ENCODE data around the gene SCD5.

Gene SCD5

DNA sequence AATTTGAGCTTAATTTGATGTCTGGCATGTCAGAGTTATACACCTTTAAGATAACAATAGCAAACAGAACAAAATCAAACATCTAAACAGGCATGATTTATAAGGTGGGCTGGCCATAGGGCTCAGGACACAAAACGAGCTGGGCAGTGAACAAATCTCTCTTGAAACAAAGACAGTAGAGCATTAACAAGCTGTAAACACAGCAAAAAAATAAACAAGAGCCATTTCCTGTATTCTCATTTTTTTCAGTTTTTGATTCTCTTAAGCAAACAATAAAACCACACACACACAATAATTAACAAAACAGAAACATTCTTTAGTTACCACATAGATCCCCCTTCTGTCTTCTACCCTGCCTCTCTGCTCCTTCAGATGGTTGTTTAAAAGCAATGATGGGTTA is 168.5 kb downstream of the SCD5 start:
- no peak for DNase-seq (ENCODE audit: low spot score)

DNA sequence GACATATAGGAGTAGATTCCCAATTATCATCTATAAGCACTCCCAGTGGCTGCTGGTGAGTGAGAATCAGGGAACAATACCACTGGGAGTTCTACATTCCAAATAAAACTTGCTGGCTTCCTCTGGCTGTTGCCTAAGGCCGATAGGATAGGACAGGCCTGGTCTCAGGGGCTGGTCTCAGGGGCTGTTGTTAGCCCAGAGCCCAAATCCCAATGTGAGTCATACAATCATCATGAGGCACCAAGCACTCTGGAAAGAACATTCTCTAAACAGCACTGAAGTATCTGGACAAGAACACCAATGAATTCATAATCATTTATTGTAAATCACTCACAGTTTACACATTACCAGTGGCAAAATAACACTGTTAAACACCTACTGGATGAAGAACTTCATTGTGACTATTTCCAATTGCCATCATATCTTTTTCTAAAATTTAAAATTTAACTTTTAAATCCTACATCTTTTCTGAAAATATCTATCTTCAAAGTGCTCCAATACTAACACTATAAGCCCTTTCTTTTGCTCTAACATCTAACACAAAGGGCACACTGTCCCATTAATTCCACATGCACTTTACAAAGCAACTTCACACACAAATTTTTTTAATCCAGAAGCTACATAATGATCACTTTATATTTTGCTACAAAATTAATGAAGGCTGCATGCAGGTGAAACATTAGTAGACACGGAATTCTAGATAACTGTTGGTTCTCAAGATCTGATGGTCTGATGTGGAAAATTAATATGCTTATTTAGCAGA is 169.2 kb downstream of the SCD5 start:
- no peak for DNase-seq (ENCODE audit: low spot score)

DNA sequence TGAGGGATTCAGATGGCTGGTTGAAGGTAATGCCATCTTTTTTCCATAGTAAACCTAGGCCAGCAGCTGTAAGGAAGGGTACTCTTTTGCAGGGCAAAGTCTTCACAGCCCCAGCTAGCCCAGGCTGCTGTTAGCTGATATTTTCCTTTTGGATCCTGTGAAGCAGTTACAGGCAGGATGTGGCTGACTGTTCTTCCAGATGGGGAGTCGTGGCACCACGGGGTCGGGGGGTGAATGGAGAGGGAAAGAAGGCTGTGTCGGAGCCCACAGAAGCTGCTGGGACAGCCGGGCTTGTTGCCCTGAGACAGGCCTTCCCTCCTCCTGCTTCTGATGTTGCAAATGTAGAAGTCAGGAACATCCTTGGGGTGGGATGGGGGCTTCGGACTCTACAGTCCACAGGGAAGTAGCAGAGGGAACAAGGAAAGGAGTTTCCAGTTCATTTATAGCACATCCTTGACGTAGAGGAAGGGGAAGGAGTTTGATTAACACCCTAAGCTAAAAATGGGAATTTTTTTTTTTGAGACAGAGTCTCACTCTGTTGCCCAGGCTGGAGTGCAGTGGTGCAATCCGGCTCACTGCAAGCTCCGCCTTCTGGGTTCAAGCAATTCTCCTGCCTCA is 172.2 kb downstream of the SCD5 start:
- no peak for DNase-seq (ENCODE audit: low spot score)

DNA sequence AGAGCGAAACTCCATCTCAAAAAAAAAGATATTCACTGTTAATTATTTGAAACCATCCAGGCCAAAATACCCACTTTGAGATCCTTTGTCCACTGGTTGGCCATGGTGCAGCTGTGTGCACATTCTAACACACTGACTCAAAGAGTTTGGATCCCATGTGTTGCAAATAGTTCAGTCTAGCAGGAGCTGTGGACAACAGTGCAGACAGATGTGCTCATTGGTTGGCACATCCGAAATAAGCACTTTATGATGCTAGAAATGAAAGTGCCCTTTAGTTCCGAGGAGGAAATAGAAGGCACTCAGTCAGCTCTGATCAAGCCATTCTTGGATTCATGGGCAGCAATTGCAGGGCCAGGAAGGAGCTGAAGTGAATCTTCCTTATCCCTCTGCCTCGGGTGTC is 173.8 kb downstream of the SCD5 start:
- no peak for DNase-seq (ENCODE audit: low spot score)

DNA sequence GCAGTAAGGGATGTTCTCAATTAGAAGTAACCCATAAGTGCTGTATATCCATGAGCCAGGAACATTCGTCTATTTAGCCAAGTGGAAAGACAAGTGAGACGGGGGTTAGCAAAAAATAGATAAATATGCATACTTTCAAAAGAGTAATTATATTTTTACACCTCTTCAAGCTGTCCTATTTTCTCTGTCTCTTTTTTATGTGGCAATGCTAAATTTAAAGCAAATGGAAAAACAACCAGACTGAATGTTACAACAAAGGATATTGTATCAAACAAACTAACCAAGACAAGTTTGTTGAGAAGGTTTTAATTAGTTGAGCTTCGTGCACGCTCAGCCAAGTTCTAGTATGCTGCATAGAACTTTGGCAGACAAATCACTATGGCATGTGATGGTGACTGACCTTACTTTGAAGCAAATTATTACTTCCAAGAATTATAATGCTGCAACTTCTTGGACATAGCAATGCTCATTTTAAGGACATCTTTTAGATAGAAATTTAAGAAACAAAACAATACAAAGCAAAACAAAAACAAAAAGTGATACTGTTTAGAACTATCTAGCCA is 175.4 kb downstream of the SCD5 start:
- no peak for DNase-seq (ENCODE audit: low spot score)

DNA sequence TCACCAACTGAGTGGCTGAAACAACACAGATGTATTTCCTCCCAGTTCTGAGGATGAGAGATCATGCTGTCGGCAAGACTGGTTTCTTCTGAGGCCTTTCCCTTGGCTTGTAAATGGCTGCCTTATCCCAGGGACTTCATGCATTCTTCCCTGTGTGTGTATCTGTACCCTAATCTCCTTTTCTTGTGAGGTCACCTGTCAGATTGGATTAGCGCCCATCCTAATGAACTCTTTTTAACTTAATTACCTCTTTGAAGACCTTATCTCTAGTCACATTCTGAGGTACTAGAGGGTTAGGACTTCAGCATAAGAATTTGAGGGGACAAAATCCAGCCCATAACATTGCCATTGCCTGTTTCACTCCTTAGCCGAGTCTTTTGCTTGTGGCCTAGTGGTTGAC is 177.3 kb downstream of the SCD5 start:
- no peak for DNase-seq (ENCODE audit: low spot score)

GRCh38 chr4:82620126-82620735 is 178.4 kb downstream of the SCD5 start:
- no peak for DNase-seq (ENCODE audit: low spot score)

DNA sequence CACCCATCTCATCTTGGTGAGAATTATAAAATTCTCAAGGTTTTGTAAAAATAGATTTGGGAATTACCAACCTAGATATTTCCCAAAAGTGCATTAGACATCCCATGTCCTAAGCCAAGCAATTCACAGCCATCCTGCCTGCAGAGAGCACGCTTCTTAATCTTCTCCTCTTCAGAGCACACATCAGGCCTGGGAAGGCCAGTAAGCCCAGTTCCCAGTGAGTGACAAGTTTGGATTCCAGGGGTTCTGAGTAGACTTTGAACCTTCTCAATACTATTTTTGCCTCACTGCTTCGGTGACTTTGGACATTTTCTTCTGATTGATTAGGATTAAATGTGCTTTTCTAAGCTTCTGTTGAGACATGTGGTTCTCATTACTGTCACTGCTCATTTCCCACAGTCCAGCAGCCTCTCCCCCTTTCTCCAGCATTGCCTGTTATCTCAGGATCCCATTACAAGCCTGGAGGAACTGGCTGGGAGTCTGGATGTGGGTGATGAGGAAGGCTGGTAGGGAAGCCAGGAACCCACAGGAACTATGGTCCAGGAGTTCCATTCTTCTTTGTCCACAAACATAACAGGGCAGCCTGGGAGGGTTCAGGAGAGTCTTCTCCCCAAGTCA is 180.4 kb downstream of the SCD5 start:
- no peak for DNase-seq (ENCODE audit: low spot score)

- DNase-seq (ENCODE audit: low spot score), result no peak
These were observed 183.7 kb downstream of the SCD5 start for GRCh38 chr4:82614838-82615449.

GRCh38 chr4:82613121-82613520 is 185.5 kb downstream of the SCD5 start:
- DNase-seq (ENCODE audit: low spot score), result no peak

GRCh38 chr4:82611982-82612381 is 186.6 kb downstream of the SCD5 start:
- DNase-seq (ENCODE audit: low spot score), result no peak

DNA sequence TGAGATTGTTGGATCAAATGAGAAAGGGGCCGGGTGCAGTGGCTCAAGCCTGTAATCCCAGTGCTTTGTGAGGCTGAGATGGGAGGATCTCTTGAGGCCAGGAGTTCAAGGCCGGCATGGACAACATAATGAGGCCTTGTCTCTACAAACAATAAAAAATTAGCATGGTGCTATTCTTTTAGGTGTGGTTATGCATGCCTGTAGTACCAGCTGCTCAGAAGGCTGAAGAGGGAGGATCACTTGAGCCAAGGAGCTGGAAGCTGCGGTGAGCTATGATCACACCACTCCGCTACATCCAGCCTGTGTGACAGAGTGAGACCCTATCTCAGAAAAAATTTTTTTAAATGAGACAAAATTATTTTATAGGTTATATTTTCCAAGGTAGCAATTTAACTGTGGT is 187.1 kb downstream of the SCD5 start:
- DNase-seq (ENCODE audit: low spot score), result no peak

- no peak for DNase-seq (ENCODE audit: low spot score)
These were observed 188.6 kb downstream of the SCD5 start for GRCh38 chr4:82610041-82610440.

GRCh38 chr4:82606622-82607021 is 192.0 kb downstream of the SCD5 start:
- DNase-seq (ENCODE audit: low spot score), result no peak

GRCh38 chr4:82604522-82604921 is 194.1 kb downstream of the SCD5 start:
- DNase-seq (ENCODE audit: low spot score), result no peak

DNA sequence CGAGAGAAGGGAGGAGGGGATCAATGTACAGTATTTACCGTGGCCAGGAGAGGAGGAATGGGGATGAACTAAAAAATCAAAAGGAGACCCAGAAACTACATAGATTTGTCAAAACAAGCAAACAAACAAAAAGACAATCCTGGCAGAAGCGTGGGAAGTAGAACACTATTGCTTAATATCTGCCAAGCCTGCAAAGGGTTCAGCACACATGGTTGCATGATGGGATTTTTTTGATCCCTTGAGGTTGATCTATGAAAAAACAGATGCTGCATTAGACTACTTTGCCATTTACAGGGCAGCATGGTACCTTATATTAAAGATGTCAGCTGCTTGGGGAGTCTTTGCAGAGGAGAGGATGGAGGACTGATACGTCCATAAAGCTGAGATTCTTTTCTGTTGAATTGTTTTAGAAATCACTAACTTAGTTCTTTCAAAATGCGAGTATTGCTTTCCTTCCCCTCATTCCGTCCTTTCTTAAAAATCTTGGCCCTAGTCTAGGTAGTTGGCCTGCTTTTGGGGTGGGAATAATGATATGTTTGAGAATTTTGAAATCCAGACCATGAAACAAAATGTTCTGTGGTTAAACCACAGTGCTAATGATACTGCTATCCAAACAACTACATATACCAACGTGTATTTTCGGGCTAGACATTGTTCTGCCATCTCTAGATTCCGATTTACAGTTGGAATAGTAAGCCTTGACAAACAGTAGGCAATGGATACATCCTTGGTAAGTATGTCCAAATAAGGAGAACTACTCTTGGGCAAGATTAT is 197.2 kb downstream of the SCD5 start:
- DNase-seq (ENCODE audit: low spot score), result no peak

DNA sequence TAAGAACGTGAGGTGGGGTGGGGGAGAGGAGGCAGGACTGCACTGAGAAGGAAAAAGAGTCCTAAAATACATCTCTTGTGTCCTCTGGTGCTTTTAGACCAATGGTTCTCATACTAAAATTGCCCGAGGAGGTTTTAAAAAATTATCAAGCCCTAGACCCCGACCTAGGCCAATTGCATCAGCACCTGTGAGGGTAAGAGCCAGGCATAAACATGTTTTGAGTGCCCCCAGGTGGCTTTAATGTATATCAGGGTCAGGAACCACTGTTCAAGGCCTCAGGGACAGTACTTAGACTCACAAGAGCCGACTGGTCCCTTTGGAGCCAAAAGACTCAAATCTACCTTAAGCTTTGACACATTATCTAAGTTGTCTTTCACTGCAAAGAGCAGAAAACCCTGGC is 199.3 kb downstream of the SCD5 start:
- peak; percentile 31 for DNase-seq (ENCODE audit: low spot score)

DNA sequence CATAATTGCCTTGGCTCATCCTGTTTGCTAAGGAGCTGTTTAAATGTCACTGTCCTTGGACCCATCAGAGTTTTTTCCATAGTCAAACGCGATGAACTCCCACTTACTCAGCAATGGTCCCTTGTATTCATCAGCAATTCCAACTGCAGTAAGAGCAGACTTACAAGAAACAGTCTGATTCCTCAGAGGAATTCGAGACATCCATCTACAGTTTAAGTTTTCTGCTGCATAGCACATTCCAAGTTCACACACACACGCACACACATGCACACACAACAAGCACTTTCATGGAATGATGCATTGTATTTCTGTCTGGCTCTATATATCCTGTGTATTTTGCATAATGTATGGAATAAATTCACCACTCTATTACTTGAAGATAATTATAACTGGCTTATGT is 204.1 kb downstream of the SCD5 start:
- no peak for DNase-seq (ENCODE audit: low spot score)

DNA sequence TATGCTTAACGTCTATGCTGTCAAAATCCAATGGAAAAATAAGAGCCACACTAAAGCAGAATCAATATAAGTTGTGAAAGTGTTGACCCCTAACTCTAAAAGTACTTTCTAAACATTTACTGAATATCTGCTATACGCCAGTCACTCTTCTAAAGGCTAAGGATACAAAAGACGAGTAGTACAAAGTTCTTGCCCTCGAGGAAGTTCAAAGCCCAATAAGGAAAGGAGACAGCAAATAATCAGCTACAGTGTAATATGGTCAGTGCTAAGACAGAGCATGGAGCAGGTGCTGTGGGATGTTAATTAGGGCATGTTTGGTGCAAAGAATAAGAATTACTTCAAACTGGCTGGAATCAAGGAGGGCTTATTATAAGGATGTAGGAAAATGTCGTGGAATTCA is 205.2 kb downstream of the SCD5 start:
- DNase-seq (ENCODE audit: low spot score), result no peak

DNA sequence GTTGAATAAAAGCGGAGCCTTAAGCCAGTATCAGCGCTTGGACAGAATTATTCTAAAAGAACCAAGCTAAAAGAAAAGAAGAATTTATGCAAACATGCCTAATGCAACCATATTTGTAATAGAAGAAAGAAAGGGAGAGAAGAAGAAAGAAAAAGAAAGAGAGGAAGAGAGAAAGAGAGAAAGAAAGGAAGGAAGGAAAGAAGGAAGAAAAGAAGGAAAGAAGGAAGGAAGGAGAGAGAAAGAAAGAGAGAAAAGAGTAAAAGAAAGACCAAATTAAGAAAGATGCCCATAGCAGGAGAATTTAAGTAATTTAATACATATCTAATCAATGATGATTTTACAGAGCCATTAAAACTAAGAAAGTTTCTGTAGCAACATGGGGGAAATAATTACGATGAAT is 206.0 kb downstream of the SCD5 start:
- no peak for DNase-seq (ENCODE audit: low spot score)

GRCh38 chr4:82591592-82591991 is 207.0 kb downstream of the SCD5 start:
- no peak for DNase-seq (ENCODE audit: low spot score)

DNA sequence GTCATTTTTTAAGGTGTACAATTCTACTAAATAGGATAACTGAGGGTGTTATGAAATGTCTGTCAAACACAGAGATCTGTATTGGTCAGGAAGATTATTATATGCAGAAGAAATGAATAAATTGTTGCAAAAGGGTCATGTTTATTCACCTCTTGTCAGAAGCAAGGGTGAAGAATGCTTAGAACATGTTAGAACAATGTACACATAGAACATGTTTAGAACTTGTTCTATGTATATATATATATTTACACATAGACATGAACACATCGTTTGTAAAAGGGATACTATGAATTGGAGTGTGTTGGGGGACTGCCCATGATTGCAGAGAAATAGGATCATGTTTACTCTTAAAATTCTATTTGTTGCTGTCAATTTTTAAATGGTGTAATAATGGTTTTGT is 208.8 kb downstream of the SCD5 start:
- DNase-seq (ENCODE audit: low spot score), result no peak

Data from NAMALWA (cell line).